ENCODE data around the gene EYS.
"Not testable (repeated sequence)": the region's sequence is repeated elsewhere in the genome, so short reads cannot be mapped to it uniquely, and the experiment has no call there.

Gene EYS

DNA sequence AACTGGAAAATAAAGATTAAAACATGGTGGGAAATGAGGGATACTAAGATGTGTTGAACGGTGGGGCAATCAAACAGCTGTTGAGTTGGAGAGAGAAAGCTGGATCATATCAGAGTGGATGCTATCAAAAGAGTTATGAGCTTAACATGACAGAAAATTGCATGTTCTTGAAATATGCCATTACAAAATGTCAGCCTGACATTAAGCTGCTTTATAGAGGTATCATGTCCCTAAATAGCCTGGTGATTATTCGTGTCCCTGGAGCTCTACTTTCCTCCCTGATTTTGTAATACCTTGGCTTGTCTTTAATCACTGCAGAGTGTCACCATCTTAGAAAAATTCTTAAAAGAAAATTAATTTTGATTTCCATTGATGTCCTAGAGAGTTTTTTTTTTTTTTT, 1848.3 kb downstream of the EYS start:
- no peak for DNase-seq

DNA sequence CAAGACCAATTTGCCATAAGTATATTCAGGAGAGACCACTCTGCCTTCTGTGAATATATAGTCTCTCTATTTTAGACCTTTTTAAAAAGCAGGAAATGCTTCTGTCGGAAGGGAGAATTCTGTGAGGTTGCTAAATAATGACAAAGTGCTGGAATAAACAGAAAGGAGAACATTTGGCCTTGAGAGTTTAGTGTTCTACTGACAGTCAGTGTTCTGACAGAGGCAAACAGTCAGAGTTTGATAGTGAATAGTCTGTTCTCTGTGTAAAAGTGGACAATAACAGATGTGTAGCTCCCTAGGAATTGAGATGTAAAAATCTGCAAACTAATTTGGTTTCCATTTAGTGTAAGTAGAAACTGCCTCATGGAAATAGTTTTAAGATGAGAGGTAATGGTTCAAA, 1850.8 kb downstream of the EYS start:
- peak in 1 of 58 donors; percentile 6 for DNase-seq

GRCh38 chr6:63844287-63844686, 1862.7 kb downstream of the EYS start:
- no peak for DNase-seq

DNA sequence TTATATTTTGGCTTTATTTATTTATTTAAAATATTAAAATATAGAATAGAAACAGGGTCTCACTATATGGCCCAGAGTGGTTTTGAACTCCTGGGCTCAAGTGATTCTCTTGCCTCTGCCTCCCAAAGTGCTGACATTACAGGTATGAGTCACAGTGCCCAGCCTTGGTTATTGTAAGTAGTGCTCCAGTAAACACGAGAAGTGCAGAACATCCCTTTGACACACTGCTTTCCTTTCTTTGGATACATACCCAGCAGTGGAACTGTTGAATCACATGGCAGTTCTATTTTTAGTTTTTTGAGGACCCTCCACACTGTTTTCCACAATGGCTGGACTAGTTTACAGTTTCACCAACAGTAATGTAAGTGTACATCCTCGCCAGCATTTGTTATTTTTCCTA, 1867.5 kb downstream of the EYS start:
- no peak for DNase-seq

- not testable (repeated sequence) for DNase-seq
Observed at GRCh38 chr6:63828678-63829077, 1878.3 kb downstream of the EYS start.

- DNase-seq = no peak
Observed at GRCh38 chr6:63824722-63825121, 1882.3 kb downstream of the EYS start.

GRCh38 chr6:63821442-63821841, 1885.6 kb downstream of the EYS start:
- no peak for DNase-seq

DNA sequence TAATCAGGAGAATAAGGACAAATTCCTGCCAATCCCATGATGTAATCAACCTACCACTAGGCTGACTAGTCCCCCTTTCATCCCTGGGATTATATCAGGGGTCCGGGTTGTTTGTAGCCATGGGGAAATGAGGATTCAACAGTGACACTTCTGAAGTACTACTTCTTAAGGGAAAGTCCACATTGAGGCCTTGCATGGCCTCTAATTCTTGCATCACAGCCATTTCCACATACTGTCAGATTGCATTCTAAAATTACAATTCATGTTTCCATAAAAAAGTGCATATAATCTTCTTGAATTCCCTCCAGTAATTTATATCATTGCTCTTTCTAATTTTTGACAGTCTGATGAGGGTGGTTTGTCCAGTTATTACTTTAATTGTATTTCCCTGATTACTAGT, 1887.2 kb downstream of the EYS start:
- no peak for DNase-seq

DNA sequence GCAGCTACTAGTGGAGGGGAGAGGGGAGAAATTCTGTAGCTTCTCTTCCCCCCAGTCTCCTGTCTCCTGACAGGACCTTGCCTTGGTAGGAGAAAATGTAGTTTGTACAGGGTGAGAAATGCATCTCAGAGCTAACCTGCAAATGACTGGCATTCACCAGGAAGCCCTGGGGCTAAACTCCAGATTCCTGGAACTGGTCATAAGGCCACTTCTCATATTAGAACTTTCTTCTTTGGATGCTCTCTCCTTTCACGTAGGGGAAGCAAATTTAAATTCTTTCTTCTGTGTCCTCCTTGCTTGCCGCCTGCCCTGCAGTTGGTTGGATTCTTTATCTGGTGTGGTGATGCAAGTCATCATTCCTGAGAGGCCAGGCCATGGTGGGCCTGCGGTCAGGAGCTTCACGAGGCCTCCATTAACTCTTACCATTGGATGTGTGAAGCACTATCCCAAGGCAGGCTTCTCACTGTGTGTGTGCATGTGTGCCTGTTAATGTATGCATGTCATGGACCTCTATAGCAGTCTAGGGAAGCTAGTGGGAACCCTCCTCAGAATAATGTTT, 1889.5 kb downstream of the EYS start:
- DNase-seq = no peak

GRCh38 chr6:63816982-63817436, 1890.0 kb downstream of the EYS start:
- peak in 1 of 58 donors; percentile 18 for DNase-seq

DNA sequence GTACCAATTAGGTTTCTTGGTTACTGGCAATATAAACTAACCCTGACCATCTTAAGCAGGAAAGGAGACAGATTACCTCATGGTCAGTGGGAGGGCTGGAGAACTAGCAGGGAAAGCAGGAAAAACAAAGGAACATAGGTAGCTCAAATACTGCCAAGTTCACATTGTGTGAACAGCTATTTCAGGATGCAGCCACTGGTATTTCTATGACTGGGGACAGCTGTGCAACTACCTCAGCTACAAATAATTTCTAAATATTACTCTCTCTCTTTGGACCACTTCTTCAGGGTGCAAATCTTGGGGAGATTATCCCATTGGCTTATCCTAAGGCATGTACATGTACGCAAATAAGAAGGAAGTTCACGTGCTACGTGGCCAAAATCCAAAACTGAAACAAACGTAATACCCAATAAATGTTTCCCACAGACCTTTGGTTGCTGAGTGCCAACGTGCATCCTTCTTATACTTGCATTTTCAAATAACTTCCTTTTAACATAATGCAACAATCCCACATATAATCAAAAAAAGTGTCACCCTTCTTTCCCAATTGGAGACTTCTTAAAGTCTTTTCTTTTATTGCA, 1890.5 kb downstream of the EYS start:
- DNase-seq = no peak

DNA sequence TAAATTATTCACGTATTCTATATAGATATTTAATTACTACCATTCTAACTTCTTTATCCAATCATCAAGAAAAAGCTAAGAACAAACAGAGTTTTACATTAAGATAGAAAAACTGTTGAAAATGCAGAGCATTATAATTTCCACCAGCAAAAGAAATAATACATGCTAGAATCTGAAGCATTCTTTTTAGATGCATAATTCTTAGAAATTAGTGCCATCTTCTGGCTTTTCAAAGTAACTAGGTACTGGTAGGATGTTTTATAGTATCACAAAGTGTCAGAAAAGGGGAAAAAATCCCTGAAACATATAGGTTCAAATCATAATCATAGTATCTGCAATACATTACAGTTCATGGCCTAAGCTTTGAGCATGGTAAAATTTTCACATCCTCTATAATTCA, 1892.6 kb downstream of the EYS start:
- no peak for DNase-seq

DNA sequence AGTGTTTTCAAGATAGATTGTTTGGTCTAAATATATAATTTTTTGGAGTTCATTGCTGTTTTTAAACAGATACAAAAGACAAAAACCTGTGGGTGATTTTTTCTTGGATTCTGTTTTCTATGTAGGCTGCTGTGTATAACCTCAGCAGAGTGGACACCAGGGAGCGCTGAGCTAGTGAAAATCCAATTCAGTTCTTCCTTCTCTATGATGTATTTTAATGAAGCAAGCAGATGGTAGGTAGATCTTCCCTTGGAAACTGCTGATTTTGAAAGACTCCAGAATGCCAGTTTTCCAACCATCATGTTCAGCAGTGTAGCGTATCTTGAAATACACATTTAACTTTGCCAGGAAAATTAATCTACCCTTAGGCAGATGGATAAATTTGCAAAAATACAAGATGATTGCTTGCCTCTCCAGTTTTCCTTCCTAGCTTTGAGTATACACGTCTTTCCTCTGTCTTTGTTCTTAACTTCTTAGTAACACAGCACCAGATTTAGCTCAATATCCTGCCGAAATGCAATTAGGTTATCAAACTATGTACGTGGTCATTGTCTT, 1893.4 kb downstream of the EYS start:
- DNase-seq = peak in 3 of 58 donors; percentile 0 to 9 (median 3)

DNA sequence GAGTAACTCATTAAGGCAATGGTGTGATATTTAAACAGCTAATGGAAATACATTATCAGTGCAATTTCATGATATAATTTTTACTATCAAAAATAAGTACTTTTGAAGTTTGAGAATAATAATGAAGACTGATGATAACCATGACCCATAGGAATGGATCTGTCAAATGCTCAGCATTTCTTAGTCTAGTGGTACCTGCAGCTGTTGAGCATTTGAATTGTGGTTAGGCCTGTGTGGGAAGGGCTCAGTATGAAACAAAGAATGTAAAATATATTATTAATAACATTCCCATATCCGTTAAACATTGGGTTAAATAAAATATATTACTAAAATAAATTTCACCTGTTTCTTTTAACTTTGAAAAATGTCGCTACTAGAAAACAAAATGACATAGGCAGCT, 1898.5 kb downstream of the EYS start:
- DNase-seq = no peak

DNA sequence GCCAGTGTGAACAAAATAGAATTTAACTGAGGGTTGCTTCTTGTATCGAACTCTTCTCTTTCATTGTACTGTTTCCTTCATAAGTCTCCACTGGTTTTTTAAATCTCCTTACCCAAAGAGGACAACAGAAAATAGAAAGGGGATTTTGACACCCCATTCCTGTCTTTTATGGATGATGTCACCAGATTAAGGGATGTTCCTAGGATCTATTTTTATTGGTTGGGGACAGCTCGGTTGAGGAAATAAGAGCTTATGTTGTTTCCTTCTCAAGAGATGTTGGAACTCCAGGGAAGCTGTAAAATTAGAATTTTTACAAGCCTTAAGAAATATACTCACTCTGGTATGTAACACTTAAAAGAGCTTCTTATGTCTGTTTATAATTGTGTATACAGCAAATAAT, 1900.0 kb downstream of the EYS start:
- no peak for DNase-seq

DNA sequence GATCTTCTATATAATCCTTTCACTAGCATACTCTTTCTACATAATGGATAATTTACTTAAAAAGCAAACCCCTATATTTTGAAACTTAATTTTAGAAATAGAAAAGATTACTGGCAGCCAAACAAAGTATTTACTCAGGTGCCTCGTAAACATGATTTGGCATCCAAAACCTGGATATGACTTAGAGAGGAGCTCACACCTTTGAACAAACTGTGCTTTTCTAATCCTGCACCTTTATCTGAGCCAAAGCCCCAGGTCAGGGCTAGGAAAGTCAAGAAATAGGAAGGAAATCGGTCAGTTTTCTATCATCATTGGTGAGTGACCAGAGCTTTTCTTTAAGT, 1900.5 kb downstream of the EYS start:
- no peak for DNase-seq

GRCh38 chr6:63805808-63806572, 1901.0 kb downstream of the EYS start:
- no peak for DNase-seq

GRCh38 chr6:63805345-63805744, 1901.7 kb downstream of the EYS start:
- no peak for DNase-seq

DNA sequence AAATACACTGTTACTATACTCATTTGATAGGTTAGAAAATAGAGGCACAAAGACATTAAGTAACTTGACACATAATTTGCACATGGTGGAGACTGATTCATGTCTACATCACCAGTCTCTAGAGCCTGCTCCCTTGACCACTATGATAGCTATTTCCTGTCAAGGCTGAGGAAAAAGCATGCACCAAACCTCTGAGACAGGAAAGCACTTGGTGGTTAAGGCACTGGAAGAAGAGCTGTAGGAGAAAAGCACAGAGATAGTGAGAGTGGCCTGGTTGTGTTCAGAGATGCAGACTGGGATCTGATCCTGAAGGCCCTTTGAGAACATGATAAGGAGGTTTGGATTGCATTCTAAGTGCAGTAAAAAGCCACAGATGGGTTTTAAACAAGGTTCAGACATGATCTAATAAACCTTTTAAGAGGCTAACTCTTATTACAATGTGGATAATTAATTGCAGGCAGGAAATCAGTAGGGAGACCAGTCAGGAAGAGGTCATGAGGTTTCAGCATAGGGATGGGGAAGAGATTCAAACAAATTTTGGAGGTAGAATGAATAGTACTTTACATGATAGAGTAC, 1902.6 kb downstream of the EYS start:
- DNase-seq = no peak

GRCh38 chr6:63803371-63803770, 1903.7 kb downstream of the EYS start:
- peak in 12 of 58 donors; percentile 5 to 34 (median 18) for DNase-seq

DNA sequence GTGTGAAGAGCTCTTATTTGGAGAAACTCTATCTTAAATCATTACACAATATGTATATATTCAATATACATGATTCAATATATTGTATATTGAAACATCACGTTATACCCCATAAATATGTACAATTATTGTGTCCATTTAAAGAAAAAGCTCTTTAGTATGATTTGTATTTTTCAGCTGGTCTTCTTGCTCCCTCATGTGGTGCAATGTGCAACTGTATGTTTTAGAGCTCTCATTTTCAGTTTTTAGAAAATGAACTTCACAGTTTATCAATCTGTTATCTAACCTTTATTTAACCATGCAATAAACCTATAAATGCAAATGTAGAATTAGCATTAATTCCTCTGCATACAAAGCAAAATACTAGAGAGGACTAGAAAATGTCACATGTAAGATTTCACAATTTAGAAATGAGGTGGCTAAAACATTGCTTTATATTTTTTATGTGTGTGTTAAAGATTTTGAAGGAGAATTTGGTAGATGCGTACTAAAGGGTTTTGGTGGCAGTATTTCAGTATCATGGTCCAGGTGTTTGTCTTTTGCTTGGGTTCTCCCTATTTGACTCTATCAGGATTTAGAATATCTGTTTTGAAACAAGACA, 1904.3 kb downstream of the EYS start:
- peak in 1 of 58 donors; percentile 9 for DNase-seq

- DNase-seq = not testable (repeated sequence)
Observed at GRCh38 chr6:63800386-63800785, 1906.6 kb downstream of the EYS start.

Measured in anterior cingulate cortex (tissue), 58 donors.